HG03095 (cell line): Measurements from ENCODE around the gene NAALADL2.
A peak's percentile ranks its signal among the peaks of the same experiment; 100 is the strongest.

ENCODE experiments used
- ATAC-seq: cut with Tn5 transposase; IDR thresholded peaks from one replicate; pipeline ENCODE4 v1.9.1; 2021; ENCODE audit warnings: moderate library complexity; ENCODE audit not compliant: unreplicated experiment

The NAALADL2 gene

DNA sequence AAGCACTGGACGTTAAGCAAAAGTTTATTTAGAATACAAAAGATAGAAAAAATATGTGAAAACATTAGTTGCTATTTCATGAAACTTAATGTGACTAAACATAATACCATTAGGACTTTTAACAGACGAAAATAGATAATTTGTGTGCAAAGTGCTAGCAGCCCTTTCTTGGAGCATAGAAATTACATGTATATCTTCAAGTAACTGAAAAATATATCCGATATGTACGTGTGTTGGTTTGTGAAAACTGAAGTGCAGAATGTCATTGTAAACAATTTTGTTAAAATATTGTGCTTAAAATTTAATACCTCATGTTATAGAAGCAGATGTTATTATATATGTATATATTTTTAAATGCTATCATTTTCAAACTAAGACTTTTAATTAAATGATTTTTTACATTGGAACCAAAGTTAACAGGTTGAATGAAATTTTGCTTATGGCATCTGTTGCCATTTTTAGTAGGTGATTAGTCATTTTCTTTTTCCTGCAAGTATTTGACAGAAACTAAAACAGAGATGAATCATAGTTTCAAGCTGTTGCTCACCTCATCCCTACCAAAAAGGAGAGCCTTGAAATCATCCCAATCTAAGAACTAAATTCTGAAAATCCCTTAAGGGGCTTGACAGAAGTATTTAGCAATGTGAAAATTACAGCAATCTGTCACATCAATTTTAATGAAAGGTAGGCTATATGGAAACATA is 334.8 kb downstream of the NAALADL2 start:
- ATAC-seq = peak; percentile 71

GRCh38 chr3:175198991-175199783 is 340.1 kb downstream of the NAALADL2 start:
- no peak for ATAC-seq

- no peak for ATAC-seq
Measured at GRCh38 chr3:175199961-175200360, 340.8 kb downstream of the NAALADL2 start.

- ATAC-seq = no peak
Measured at GRCh38 chr3:175200391-175201095, 341.4 kb downstream of the NAALADL2 start.

- ATAC-seq = no peak
Measured at GRCh38 chr3:175207361-175207760, 348.2 kb downstream of the NAALADL2 start.

DNA sequence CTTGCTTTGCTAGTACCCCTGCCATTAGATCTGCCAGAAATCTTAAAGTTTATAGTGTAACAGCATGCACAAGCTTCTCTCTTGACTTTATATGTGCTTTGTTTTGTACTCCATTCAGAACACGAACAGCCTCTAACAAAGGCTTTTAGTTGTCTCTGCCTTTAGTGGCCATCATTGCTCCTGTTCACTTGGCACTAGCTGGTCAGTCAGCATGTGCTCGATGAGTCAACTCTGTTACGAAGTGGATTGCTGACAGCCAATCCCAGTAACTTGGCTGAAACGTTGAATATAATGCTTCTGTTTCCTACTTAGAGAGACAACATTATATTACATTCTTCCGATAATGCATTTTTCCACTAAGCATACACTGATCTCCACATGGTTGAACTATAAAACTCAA is 349.2 kb downstream of the NAALADL2 start:
- ATAC-seq = no peak

- ATAC-seq = no peak
Measured at GRCh38 chr3:175211466-175211865, 352.3 kb downstream of the NAALADL2 start.

DNA sequence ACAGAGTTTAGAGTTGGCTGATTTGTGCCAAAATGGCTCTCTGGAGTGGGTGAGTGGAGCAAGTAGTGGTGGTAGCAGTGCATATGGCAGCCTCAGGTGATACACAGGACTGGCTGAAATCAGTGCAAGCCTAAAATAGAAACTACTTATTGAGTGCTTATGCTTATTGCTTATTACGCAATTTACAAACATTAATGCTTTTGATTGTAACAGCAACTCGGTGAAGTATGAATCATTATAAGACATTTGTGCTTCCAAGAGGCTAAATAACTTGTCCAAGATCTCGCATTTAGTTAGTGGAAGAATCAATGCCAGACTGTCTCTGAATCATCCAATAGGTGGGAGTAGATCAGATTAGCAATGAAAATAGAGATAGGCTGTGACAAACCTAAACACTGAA is 353.8 kb downstream of the NAALADL2 start:
- ATAC-seq = no peak

DNA sequence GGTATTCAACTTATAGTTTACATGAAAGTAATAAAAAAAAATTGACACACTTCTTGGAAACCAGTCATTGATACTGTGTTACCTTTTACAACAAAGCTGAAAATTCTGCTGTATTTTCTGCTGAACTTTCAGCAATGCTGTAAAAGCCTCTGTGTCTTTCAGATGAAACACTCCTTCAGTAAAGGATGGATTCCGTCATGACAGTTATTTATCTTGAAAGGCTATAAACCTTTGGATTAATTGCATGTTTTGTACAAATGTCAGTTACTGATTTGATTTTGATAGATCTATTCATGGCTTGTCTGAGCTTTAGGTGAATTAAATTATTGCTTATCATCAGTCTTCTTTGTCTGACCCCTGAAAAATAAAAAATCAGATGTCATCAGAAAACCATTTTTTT is 355.1 kb downstream of the NAALADL2 start:
- ATAC-seq = no peak

GRCh38 chr3:175215833-175216232 is 356.7 kb downstream of the NAALADL2 start:
- ATAC-seq = no peak

- ATAC-seq = no peak
Measured at GRCh38 chr3:175222356-175222755, 363.2 kb downstream of the NAALADL2 start.

DNA sequence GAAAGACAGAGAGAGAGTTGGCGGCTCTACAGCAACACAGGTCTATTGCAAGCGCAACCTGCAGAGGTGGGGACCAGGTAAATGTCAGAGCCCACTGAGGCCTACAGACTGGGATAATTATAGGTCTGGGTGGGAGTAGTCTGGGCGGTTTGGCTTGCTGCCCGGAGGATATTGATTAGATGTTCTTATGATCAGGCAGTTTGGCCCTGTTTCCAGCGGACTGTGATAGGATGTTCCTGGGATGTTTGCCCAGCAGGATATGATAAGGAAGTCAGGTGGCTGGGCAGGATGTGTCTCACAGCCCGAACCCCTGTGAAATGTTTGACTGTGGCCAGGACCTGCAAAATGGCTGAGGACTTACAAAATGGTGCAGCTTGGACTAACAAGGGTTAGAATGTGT is 364.9 kb downstream of the NAALADL2 start:
- no peak for ATAC-seq

GRCh38 chr3:175226444-175226843 is 367.3 kb downstream of the NAALADL2 start:
- no peak for ATAC-seq

GRCh38 chr3:175227126-175227525 is 368.0 kb downstream of the NAALADL2 start:
- no peak for ATAC-seq

DNA sequence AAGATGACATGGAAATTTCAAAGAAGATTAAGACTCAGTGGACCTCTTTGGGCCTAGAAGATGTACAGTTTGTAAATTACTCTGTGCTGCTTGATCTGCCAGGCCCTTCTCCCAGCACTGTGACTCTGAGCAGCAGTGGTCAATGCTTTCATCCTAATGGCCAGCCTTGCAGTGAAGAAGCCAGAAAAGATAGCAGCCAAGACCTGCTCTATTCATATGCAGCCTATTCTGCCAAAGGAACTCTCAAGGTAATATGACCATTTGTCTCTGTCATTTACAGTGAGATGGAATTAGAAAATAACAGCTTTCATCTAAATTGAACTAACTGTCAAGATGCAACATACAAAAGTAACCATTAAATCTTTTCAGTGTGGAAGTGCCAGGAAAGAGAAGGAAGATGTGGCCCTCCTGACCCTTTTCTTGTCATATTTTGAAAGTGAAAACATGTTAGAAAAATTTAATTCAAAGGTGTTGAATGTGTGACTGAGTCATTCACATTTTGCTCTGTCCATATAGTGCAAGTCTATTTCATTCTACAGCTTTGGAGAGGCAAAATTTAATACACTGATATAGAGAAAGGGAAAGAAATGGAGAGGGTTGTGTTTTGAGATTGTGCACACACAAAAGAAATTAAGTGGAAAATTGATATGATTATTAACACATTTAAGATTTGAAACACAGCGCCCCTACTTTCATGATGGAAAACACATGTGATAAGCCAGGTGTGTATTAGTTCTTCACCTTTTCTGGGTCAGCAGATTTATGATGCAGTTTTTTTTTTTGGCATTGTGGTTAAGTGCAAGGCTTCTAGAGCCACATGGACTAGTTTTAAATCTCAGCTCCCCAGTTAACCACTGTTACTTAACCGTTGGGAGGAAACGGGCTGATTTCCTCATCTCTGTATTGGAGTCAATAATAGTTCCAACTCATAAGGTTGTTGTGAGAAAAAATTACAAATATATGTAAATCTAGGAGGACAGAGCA is 375.1 kb downstream of the NAALADL2 start:
- ATAC-seq = no peak

DNA sequence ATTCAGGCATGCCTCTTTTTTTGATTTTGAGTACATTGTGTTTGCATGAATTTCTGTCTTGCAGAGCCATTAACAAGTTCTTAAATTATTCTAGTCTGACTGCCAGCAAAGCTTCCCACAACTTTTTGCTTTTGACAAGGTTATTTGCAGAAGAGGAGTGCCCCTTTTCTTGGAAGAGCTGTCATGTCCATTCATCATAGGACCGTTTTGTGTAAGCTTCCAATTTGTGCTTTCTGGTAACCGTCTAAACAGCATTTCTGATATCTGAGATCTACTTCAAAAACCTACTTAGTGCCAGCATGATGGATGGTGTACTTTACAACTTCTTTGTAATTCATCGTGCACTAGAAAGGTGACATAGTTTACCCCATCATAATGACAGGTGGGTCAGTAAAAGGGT is 379.7 kb downstream of the NAALADL2 start:
- ATAC-seq = no peak

DNA sequence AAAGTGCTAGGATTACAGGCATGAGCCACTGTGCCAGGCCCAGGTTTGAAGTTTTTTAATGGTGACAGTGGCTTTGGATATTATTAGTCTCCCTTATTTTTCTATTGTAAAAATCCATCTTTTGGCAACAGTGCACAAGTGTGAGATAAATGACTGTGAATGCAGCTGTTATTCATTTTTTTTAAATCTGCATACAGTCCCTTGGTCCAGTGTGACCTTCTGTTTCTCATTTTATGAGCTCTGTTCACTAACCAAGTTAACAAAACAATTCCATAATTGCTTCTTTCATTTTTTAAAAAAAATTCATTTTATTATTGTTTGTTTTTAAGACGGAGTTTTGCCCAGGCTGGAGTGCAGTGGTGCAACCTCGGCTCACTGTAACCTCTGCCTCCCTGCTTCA is 381.8 kb downstream of the NAALADL2 start:
- no peak for ATAC-seq

DNA sequence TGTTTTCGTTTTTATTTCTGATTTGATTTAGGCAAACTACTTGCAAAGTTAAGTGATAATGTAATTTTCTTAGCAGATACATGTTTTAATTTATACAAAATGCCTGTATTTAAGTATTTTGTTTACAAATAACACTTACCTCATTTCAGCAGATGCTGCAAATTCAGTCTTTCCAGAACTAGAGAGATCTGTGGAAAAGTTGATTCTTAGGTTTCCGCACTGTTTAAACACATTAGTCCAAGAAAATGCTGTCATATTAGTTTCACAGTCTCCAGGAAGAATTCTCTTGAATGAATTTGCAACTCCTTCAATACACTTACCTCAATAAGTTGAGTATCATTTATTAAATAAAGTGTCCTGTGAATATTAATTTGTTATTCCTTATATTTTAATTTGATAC is 383.1 kb downstream of the NAALADL2 start:
- no peak for ATAC-seq

- ATAC-seq = no peak
Measured at GRCh38 chr3:175246234-175246633, 387.1 kb downstream of the NAALADL2 start.

DNA sequence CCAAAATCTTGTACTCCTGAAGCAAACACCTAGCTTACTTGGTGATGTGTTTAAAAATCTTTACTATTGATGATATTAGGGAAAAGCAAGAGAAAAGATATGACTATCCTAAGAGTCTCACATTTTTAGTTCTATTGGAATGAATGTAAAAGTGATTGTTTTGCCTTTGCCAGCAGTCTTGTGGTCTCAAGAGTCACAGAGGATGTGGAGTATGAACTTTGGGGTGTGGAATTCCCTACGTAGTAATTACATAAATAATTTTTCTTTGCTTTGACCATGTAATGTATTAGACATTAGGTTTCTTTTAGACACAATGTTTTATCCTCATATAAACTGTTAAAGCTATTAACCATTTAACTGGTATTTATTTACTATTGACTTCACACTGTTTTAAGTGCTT is 387.6 kb downstream of the NAALADL2 start:
- no peak for ATAC-seq

GRCh38 chr3:175247629-175248028 is 388.5 kb downstream of the NAALADL2 start:
- ATAC-seq = no peak
